BLaER1 (cell line): Measurements from ENCODE around the gene CLK2.

Experiments
- H3K27ac ChIP-seq: shearing (Covaris generic); formaldehyde crosslinking; 2 replicates; pipeline ENCODE4 v1.8.1; 2022
- H3K27me3 ChIP-seq: shearing (Covaris generic); formaldehyde crosslinking; 2 replicates; pipeline ENCODE4 v1.8.1; 2022
- H3K36me3 ChIP-seq: shearing (Covaris generic); formaldehyde crosslinking; 2 replicates; pipeline ENCODE4 v1.8.1; 2022
- H3K4me1 ChIP-seq: shearing (Covaris generic); formaldehyde crosslinking; 2 replicates; pipeline ENCODE4 v1.8.1; 2022
- H3K4me2 ChIP-seq: shearing (Covaris generic); formaldehyde crosslinking; 2 replicates; pipeline ENCODE4 v1.8.1; 2022
- H3K4me3 ChIP-seq: shearing (Covaris generic); formaldehyde crosslinking; 2 replicates; pipeline ENCODE4 v1.8.1; 2022
- H3K9ac ChIP-seq: shearing (Covaris generic); formaldehyde crosslinking; 2 replicates; pipeline ENCODE4 v1.8.1; 2022
- H3K9me3 ChIP-seq: shearing (Covaris generic); formaldehyde crosslinking; 2 replicates; pipeline ENCODE4 v1.8.1; 2022
- H4K20me1 ChIP-seq: shearing (Covaris generic); formaldehyde crosslinking; 2 replicates; pipeline ENCODE4 v1.8.1; 2022
- Cebpa-rat ChIP-seq: shearing (Covaris generic); IDR thresholded peaks from 2 replicates; pipeline ENCODE4 v1.8.1; 2022

The CLK2 gene

GRCh38 chr1:155269381-155269780, 3.9 kb downstream of the CLK2 start:
- Histone ChIP-seq H3K9ac (no peak overlapping the region), H3K4me1 (peaks cover 20% of the 10 kb centered on the region), H3K27me3 (no peaks in the 10 kb centered on the region), H3K4me2 (no peak overlapping the region), H4K20me1 (peaks cover 50% of the 10 kb centered on the region), H3K27ac (no peak overlapping the region), H3K4me3 (no peak overlapping the region), H3K36me3 (peaks cover 75% of the 10 kb centered on the region), H3K9me3 (no peaks in the 10 kb centered on the region)
- no peak for TF ChIP-seq Cebpa-rat

GRCh38 chr1:155268630-155269029, 4.7 kb downstream of the CLK2 start:
- Histone ChIP-seq H3K27me3 (no peaks in the 10 kb centered on the region), H3K27ac (no peak overlapping the region)

GRCh38 chr1:155267373-155267772, 5.9 kb downstream of the CLK2 start:
- no peak overlapping the region for H3K4me3 ChIP-seq
- H3K27me3 ChIP-seq, result no peaks in the 10 kb centered on the region
- no peak overlapping the region for H3K27ac ChIP-seq
- TF ChIP-seq Cebpa-rat, result no peak
- H3K9ac ChIP-seq, result no peak overlapping the region
- H4K20me1 ChIP-seq, result peaks cover 45% of the 10 kb centered on the region
- peaks cover 93% of the 10 kb centered on the region for H3K36me3 ChIP-seq
- H3K4me2 ChIP-seq, result no peak overlapping the region
- peaks cover 16% of the 10 kb centered on the region for H3K4me1 ChIP-seq
- H3K9me3 ChIP-seq, result no peaks in the 10 kb centered on the region

More at GRCh38 chr1:155268630-155269029, 4.7 kb downstream of the CLK2 start:
- no peak for TF ChIP-seq Cebpa-rat
- Histone ChIP-seq H3K36me3 (peaks cover 82% of the 10 kb centered on the region), H3K4me3 (no peak overlapping the region), H3K9ac (no peak overlapping the region), H3K4me1 (peaks cover 12% of the 10 kb centered on the region), H3K4me2 (no peak overlapping the region), H4K20me1 (peaks cover 50% of the 10 kb centered on the region), H3K9me3 (no peaks in the 10 kb centered on the region)

- Histone ChIP-seq H3K4me3 (no peak overlapping the region), H3K27ac (no peak overlapping the region), H3K36me3 (peaks cover 89% of the 10 kb centered on the region), H4K20me1 (peaks cover 41% of the 10 kb centered on the region), H3K27me3 (no peaks in the 10 kb centered on the region), H3K4me2 (no peak overlapping the region), H3K9ac (no peak overlapping the region), H3K4me1 (peaks cover 8% of the 10 kb centered on the region), H3K9me3 (no peaks in the 10 kb centered on the region)
- no peak for TF ChIP-seq Cebpa-rat
Measured at GRCh38 chr1:155266553-155266952, 6.8 kb downstream of the CLK2 start.

- Histone ChIP-seq H3K36me3 (peaks cover 81% of the 10 kb centered on the region), H3K4me1 (peaks cover 24% of the 10 kb centered on the region), H3K27ac (no peak overlapping the region), H3K4me2 (no peak overlapping the region), H3K4me3 (no peak overlapping the region), H3K9ac (no peak overlapping the region), H3K27me3 (no peaks in the 10 kb centered on the region), H3K9me3 (no peaks in the 10 kb centered on the region), H4K20me1 (peaks cover 25% of the 10 kb centered on the region)
- TF ChIP-seq Cebpa-rat, result no peak
Measured at GRCh38 chr1:155263067-155263466, 10.2 kb downstream of the CLK2 start.

- Histone ChIP-seq H3K27ac (peak within 1 kb of the TSS; percentile 78), H3K9ac (peak within 1 kb of the TSS; percentile 86), H3K4me2 (peak within 1 kb of the TSS; percentile 98), H4K20me1 (peaks cover 19% of the 10 kb centered on the region), H3K4me1 (peaks cover 24% of the 10 kb centered on the region), H3K9me3 (no peaks in the 10 kb centered on the region), H3K27me3 (no peaks in the 10 kb centered on the region), H3K4me3 (peak within 1 kb of the TSS; percentile 82), H3K36me3 (peaks cover 81% of the 10 kb centered on the region)
- no peak for TF ChIP-seq Cebpa-rat
Measured at GRCh38 chr1:155261852-155262673, 11.2 kb downstream of the CLK2 start, which contains the start of gene SCAMP3. SCAMP3 (minus strand) TSS chr1:155262360; CDS start chr1:155262151, 209 bp downstream.

- H3K9me3 ChIP-seq, result no peaks in the 10 kb centered on the region
- no peaks in the 10 kb centered on the region for H3K27me3 ChIP-seq
- peaks cover 25% of the 10 kb centered on the region for H3K4me1 ChIP-seq
- H3K4me3 ChIP-seq, result peak overlapping the region; percentile 82
- H3K4me2 ChIP-seq, result peak overlapping the region; percentile 98
- H3K27ac ChIP-seq, result peak overlapping the region; percentile 78
- TF ChIP-seq Cebpa-rat, result no peak
- peaks cover 22% of the 10 kb centered on the region for H4K20me1 ChIP-seq
- peak overlapping the region; percentile 86 for H3K9ac ChIP-seq
- H3K36me3 ChIP-seq, result peaks cover 81% of the 10 kb centered on the region
Measured at GRCh38 chr1:155261493-155261851, 11.8 kb downstream of the CLK2 start.

- Histone ChIP-seq H3K27me3 (no peaks in the 10 kb centered on the region), H3K9me3 (no peaks in the 10 kb centered on the region), H3K4me2 (peak overlapping the region; percentile 98), H3K9ac (peak overlapping the region; percentile 86; the same call in 1 of the 2 replicates), H3K4me3 (no peak overlapping the region), H3K4me1 (peaks cover 36% of the 10 kb centered on the region), H3K27ac (no peak overlapping the region), H3K36me3 (peaks cover 75% of the 10 kb centered on the region), H4K20me1 (peaks cover 26% of the 10 kb centered on the region)
- no peak for TF ChIP-seq Cebpa-rat
Measured at GRCh38 chr1:155260276-155260675, 13.0 kb downstream of the CLK2 start.

- Histone ChIP-seq H3K4me1 (peaks cover 58% of the 10 kb centered on the region), H3K36me3 (peaks cover 49% of the 10 kb centered on the region), H3K4me2 (peak overlapping the region; percentile 99), H3K9me3 (no peaks in the 10 kb centered on the region), H4K20me1 (peaks cover 19% of the 10 kb centered on the region), H3K9ac (peak overlapping the region; percentile 82), H3K27me3 (no peaks in the 10 kb centered on the region), H3K27ac (no peak overlapping the region), H3K4me3 (peak overlapping the region; percentile 77; the same call in 1 of the 2 replicates)
- TF ChIP-seq Cebpa-rat, result no peak
Measured at GRCh38 chr1:155256058-155256852, 17.0 kb downstream of the CLK2 start.
